ENCODE results near the gene SYNE2.
"Not testable (repeated sequence)": the region's sequence is repeated elsewhere in the genome, so short reads cannot be mapped to it uniquely, and the experiment has no call there.

DNA sequence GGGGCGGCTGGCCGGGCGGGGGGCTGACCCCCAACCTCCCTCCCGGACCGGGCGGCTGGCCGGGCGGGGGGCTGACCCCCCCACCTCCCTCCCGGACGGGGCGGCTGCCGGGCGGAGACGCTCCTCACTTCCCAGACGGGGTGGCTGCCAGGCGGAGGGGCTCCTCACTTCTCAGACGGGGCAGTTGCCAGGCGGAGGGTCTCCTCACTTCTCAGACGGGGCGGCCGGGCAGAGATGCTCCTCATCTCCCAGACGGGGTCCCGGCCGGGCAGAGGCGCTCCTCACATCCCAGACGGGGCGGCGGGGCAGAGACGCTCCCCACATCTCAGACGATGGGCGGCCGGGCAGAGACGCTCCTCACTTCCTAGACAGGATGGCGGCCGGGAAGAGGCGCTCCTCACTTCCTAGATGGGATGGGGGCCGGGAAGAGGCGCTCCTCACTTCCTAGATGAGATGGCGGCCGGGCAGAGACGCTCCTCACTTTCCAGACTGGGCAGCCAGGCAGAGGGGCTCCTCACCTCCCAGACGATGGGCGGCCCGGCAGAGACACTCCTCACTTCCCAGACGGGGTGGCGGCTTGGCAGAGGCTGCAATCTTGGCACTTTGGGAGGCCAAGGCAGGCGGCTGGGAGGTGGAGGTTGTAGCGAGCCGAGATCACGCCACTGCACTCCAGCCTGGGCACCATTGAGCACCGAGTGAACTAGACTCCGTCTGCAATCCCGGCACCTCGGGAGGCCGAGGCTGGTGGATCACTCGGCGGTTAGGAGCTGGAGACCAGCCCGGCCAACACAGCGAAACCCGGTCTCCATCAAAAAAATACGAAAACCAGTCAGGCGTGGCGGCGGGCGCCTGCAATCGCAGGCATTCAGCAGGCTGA, 185.3 kb downstream of the SYNE2 start:
- TF ChIP-seq, protein P1, sequence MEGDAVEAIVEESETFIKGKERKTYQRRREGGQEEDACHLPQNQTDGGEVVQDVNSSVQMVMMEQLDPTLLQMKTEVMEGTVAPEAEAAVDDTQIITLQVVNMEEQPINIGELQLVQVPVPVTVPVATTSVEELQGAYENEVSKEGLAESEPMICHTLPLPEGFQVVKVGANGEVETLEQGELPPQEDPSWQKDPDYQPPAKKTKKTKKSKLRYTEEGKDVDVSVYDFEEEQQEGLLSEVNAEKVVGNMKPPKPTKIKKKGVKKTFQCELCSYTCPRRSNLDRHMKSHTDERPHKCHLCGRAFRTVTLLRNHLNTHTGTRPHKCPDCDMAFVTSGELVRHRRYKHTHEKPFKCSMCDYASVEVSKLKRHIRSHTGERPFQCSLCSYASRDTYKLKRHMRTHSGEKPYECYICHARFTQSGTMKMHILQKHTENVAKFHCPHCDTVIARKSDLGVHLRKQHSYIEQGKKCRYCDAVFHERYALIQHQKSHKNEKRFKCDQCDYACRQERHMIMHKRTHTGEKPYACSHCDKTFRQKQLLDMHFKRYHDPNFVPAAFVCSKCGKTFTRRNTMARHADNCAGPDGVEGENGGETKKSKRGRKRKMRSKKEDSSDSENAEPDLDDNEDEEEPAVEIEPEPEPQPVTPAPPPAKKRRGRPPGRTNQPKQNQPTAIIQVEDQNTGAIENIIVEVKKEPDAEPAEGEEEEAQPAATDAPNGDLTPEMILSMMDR (conservative IDR thresholded peaks at IDR 0.05 in 1 of 2, IDR thresholded peaks at IDR 0.05 in 1 of 2; ENCODE audit: low read depth in 1 of 2, low read length in 2 of 2), result not testable (repeated sequence)
- not testable (repeated sequence) for TF ChIP-seq EZH2 (IDR thresholded peaks at IDR 0.05; ENCODE audit: low read length, missing control alignments)

Data from fibroblast of lung (primary cell).